ENCODE data around the gene PTPRE. TPM values are rescaled to one million over a fixed set of nuclear protein-coding genes. Genes with fewer than 3 reads are reported as not detected.

The PTPRE gene
- total RNA-seq, 1 experiment from 2014 or later = 20.4 TPM

- DNase-seq = no peak
- H2AFZ ChIP-seq (ENCODE audit: low read length) = no peak overlapping the region
- peaks cover 11% of the 10 kb centered on the region for H3K4me1 ChIP-seq (ENCODE audit: low read length)
- H3K36me3 ChIP-seq (ENCODE audit: insufficient read depth, low read length) = no peaks in the 10 kb centered on the region
- H3K27me3 ChIP-seq (ENCODE audit: low read length) = no peaks in the 10 kb centered on the region
- no peak overlapping the region for H3K4me3 ChIP-seq (ENCODE audit: low read length)
- H4K20me1 ChIP-seq (ENCODE audit: insufficient read depth, low read depth, low read length) = no peaks in the 10 kb centered on the region
- no peaks in the 10 kb centered on the region for H3K9me2 ChIP-seq (replicated peaks; ENCODE audit: insufficient read depth, low read length)
- H3K79me2 ChIP-seq (ENCODE audit: low read length) = no peaks in the 10 kb centered on the region
- no peaks in the 10 kb centered on the region for H3K9me3 ChIP-seq (ENCODE audit: low read length)
- no peak overlapping the region for H3K27ac ChIP-seq (ENCODE audit: low read length)
- no peak overlapping the region for H3K4me2 ChIP-seq (ENCODE audit: low read depth, low read length, poor library complexity, severe bottlenecking)
- no peak overlapping the region for H3K9ac ChIP-seq (ENCODE audit: low read length)
These were observed 115.6 kb downstream of the PTPRE start for GRCh38 chr10:128022261-128023196.

DNA sequence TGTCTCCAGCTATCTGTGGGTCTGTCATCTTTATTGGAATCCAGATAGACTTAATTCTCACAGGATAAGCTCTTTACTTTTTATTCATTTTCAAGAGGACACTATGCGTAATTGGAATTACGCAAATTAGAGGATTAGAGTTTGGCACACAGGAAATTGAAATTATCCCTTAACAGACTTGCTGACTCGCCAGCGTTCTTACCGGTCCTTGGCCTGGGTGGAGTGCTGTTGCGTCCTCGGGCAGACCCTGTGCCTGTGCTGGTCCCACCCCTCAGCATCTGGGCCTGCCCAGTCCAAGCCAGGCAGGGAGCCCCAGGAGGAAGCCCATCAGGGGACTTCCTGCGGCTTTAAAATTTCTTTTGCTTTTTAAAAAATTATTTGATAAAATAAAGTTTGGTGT lies 117.5 kb downstream of the PTPRE start:
- Histone ChIP-seq H3K4me1 (ENCODE audit: low read length) (no peaks in the 10 kb centered on the region), H3K4me2 (ENCODE audit: low read depth, low read length, poor library complexity, severe bottlenecking) (no peak overlapping the region), H3K9me2 (replicated peaks; ENCODE audit: insufficient read depth, low read length) (no peaks in the 10 kb centered on the region), H3K9ac (ENCODE audit: low read length) (no peak overlapping the region), H3K4me3 (ENCODE audit: low read length) (no peak overlapping the region), H4K20me1 (ENCODE audit: insufficient read depth, low read depth, low read length) (no peaks in the 10 kb centered on the region), H3K36me3 (ENCODE audit: insufficient read depth, low read length) (no peaks in the 10 kb centered on the region), H2AFZ (ENCODE audit: low read length) (no peak overlapping the region), H3K9me3 (ENCODE audit: low read length) (no peaks in the 10 kb centered on the region), H3K79me2 (ENCODE audit: low read length) (no peaks in the 10 kb centered on the region), H3K27me3 (ENCODE audit: low read length) (no peaks in the 10 kb centered on the region), H3K27ac (ENCODE audit: low read length) (no peak overlapping the region)
- no peak for DNase-seq

- Histone ChIP-seq H3K79me2 (ENCODE audit: low read length) (no peaks in the 10 kb centered on the region), H3K36me3 (ENCODE audit: insufficient read depth, low read length) (no peaks in the 10 kb centered on the region), H3K27ac (ENCODE audit: low read length) (no peak overlapping the region), H3K9ac (ENCODE audit: low read length) (no peak overlapping the region), H3K4me2 (ENCODE audit: low read depth, low read length, poor library complexity, severe bottlenecking) (no peak overlapping the region), H4K20me1 (ENCODE audit: insufficient read depth, low read depth, low read length) (no peaks in the 10 kb centered on the region), H3K9me2 (replicated peaks; ENCODE audit: insufficient read depth, low read length) (no peaks in the 10 kb centered on the region), H3K4me3 (ENCODE audit: low read length) (no peak overlapping the region), H3K9me3 (ENCODE audit: low read length) (no peaks in the 10 kb centered on the region), H3K27me3 (ENCODE audit: low read length) (no peaks in the 10 kb centered on the region), H2AFZ (ENCODE audit: low read length) (no peak overlapping the region), H3K4me1 (ENCODE audit: low read length) (no peaks in the 10 kb centered on the region)
- no peak for DNase-seq
These were observed 118.5 kb downstream of the PTPRE start for GRCh38 chr10:128025437-128025836.

DNA sequence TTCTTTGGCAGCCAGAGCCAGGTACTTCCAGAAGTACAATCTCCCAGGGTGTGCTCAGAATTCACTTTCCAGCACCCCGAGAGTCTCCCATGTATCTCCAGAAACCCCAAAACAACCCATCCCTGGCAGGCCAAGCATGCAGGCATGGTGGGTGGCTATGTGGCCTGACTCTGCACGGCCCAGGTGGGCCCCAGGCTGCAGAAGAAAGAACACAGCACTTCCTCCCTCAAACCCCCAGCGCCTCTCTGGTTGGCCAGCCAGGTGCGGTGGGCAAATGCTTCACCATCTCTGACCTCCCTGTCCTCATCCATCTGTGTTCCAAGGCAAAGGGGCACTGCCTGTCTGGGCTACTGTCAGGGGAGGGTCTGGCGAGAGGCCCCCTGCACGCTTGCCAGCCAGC lies 119.0 kb downstream of the PTPRE start:
- H3K9me2 ChIP-seq (replicated peaks; ENCODE audit: insufficient read depth, low read length) = no peaks in the 10 kb centered on the region
- no peak for DNase-seq
- no peak overlapping the region for H2AFZ ChIP-seq (ENCODE audit: low read length)
- H3K27ac ChIP-seq (ENCODE audit: low read length) = no peak overlapping the region
- no peak overlapping the region for H3K9ac ChIP-seq (ENCODE audit: low read length)
- no peaks in the 10 kb centered on the region for H3K36me3 ChIP-seq (ENCODE audit: insufficient read depth, low read length)
- H3K4me1 ChIP-seq (ENCODE audit: low read length) = no peaks in the 10 kb centered on the region
- H4K20me1 ChIP-seq (ENCODE audit: insufficient read depth, low read depth, low read length) = no peaks in the 10 kb centered on the region
- no peak overlapping the region for H3K4me2 ChIP-seq (ENCODE audit: low read depth, low read length, poor library complexity, severe bottlenecking)
- H3K27me3 ChIP-seq (ENCODE audit: low read length) = no peaks in the 10 kb centered on the region
- H3K4me3 ChIP-seq (ENCODE audit: low read length) = no peak overlapping the region
- no peaks in the 10 kb centered on the region for H3K79me2 ChIP-seq (ENCODE audit: low read length)
- no peaks in the 10 kb centered on the region for H3K9me3 ChIP-seq (ENCODE audit: low read length)

DNA sequence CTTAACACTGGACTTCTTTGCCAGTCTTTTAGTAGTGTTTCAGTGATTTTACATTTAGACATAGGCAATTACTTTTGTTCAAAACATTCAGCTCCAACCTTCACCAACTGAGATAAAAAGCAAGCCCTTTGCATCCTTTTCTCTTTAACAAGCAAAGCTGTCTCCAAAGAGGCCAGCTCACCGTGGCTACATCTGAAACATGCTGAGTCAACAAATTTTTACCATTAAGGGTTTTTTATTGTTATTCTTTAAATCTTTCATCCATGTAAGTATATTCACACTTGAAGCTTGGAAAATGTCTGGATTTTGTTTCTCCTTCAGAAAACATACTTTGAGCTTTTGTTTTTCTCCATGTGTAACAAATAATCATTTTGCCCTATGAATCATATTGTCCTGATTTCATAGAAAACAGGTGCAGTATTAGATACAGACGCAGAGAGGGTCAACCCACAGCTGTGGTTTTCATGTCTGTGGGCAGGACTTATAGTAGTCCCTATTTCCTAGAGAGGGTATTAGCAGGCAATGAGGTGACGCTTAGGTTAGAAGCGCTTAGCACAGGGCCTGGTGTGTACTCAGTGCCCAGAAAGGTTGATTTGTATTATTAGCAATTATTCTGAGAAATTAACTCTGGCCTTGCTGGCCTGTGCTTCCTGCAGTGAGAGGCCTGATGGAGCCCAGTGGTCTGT lies 119.9 kb downstream of the PTPRE start:
- Histone ChIP-seq H4K20me1 (ENCODE audit: insufficient read depth, low read depth, low read length) (no peaks in the 10 kb centered on the region), H3K79me2 (ENCODE audit: low read length) (no peaks in the 10 kb centered on the region), H3K36me3 (ENCODE audit: insufficient read depth, low read length) (no peaks in the 10 kb centered on the region), H3K27me3 (ENCODE audit: low read length) (no peaks in the 10 kb centered on the region), H3K9me3 (ENCODE audit: low read length) (no peaks in the 10 kb centered on the region), H3K4me3 (ENCODE audit: low read length) (no peak overlapping the region), H3K27ac (ENCODE audit: low read length) (no peak overlapping the region), H3K4me1 (ENCODE audit: low read length) (no peaks in the 10 kb centered on the region), H2AFZ (ENCODE audit: low read length) (no peak overlapping the region), H3K9me2 (replicated peaks; ENCODE audit: insufficient read depth, low read length) (no peaks in the 10 kb centered on the region), H3K4me2 (ENCODE audit: low read depth, low read length, poor library complexity, severe bottlenecking) (no peak overlapping the region), H3K9ac (ENCODE audit: low read length) (no peak overlapping the region)
- no peak for DNase-seq

DNA sequence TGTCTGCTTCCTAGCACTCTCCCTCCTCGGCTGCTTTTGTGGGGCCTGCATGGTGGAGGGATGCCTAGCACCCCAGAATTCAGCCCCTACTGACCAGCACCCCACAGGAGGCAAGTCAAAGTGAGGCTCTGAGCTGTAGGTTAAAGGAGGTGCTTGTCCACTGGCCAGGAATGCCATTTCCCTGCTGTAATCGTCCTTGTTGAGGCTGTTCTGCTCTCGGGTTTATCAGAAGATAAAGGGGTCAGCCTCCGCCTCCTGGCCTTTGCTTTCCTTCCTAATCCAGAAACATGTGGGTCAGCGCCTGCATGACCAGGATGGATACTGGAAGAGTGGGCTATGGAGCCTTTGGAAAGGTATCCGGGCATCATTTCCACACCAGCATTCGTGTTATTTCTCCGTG lies 120.4 kb downstream of the PTPRE start:
- Histone ChIP-seq H3K4me1 (ENCODE audit: low read length) (no peaks in the 10 kb centered on the region), H3K4me3 (ENCODE audit: low read length) (no peak overlapping the region), H3K9ac (ENCODE audit: low read length) (no peak overlapping the region), H3K4me2 (ENCODE audit: low read depth, low read length, poor library complexity, severe bottlenecking) (no peak overlapping the region), H3K27me3 (ENCODE audit: low read length) (no peaks in the 10 kb centered on the region), H4K20me1 (ENCODE audit: insufficient read depth, low read depth, low read length) (no peaks in the 10 kb centered on the region), H3K9me3 (ENCODE audit: low read length) (no peaks in the 10 kb centered on the region), H3K27ac (ENCODE audit: low read length) (no peak overlapping the region), H3K79me2 (ENCODE audit: low read length) (no peaks in the 10 kb centered on the region), H2AFZ (ENCODE audit: low read length) (no peak overlapping the region), H3K36me3 (ENCODE audit: insufficient read depth, low read length) (no peaks in the 10 kb centered on the region), H3K9me2 (replicated peaks; ENCODE audit: insufficient read depth, low read length) (no peaks in the 10 kb centered on the region)
- no peak for DNase-seq

DNA sequence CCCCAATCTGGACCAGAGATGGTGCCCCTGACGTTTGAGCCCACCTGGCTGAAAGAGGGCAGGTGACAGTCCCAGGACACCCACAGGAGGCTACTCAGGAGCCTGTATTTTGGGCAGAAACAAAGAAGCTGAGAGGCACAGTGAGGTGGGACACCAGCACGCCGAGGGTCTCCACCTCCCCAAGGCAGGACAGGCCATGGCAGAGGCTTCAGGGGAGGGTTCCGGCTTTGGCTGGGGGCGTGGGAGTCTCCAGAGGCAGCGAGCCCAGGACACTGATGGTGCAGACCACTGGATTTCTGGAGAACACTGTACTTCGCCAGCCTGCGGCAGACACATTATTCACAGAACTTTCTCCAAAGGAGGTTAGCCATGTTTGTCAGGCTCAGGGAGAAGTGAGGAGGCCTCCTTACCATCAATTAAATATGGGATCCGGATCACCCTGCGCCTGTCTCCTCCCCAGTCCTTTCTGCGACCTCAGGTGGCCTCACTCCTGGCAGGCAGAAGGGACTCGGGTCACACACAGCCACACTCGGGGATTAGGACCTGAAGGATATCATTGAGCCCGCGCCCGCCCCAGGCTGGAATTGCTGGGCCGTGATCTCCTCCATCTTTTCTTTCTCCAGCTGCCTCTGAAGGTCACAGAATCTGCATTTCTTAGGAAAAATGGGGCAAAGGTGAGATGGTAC lies 121.1 kb downstream of the PTPRE start:
- Histone ChIP-seq H3K36me3 (ENCODE audit: insufficient read depth, low read length) (no peaks in the 10 kb centered on the region), H3K9ac (ENCODE audit: low read length) (no peak overlapping the region), H3K9me2 (replicated peaks; ENCODE audit: insufficient read depth, low read length) (no peaks in the 10 kb centered on the region), H3K27ac (ENCODE audit: low read length) (no peak overlapping the region), H3K9me3 (ENCODE audit: low read length) (no peaks in the 10 kb centered on the region), H2AFZ (ENCODE audit: low read length) (no peak overlapping the region), H3K4me3 (ENCODE audit: low read length) (no peak overlapping the region), H4K20me1 (ENCODE audit: insufficient read depth, low read depth, low read length) (no peaks in the 10 kb centered on the region), H3K4me1 (ENCODE audit: low read length) (peaks cover 3% of the 10 kb centered on the region; the same call in 1 of the 2 replicates), H3K79me2 (ENCODE audit: low read length) (no peaks in the 10 kb centered on the region), H3K27me3 (ENCODE audit: low read length) (no peaks in the 10 kb centered on the region), H3K4me2 (ENCODE audit: low read depth, low read length, poor library complexity, severe bottlenecking) (no peak overlapping the region)
- DNase-seq = no peak
